ENCODE data around the gene SH3D21. TPM values are rescaled to one million over a fixed set of nuclear protein-coding genes. Genes with fewer than 3 reads are reported as not detected.

SH3D21 gene
- total and polyA plus RNA-seq, 7 donors, result 0.16 to 7.4 (median 1.8) TPM

DNA sequence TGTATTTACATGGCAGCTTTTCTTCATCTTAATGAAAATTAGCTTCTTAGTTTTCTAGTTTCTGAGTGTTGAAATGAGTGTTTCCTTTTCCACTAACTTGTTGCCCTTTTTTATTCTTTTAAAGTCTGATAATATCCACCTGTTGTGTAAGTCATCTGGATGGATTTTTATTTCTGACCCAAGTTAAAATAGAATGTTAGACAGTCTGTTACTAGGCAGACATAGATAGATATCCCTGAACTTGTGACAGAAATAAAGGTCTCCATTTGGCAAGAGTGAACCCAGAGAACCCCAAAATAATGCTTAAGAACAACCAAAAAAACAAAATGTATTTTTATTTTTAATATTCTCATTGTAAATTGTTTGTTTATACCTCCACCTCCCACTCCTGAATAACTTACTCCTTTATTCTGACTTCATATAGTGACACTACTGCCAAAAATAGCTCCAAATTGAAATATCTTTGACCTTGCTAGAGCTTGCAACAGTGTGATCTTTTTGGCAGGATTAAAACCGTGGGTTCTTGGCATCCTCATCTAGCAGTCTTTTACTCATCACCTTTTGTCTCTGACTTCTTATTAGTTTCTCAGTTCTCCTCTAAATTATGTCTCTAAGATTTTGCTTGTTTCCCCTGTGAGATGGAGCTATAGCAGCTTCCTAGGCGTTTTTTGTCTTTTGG lies 26.9 kb upstream of the SH3D21 start:
- TF ChIP-seq, protein P1, sequence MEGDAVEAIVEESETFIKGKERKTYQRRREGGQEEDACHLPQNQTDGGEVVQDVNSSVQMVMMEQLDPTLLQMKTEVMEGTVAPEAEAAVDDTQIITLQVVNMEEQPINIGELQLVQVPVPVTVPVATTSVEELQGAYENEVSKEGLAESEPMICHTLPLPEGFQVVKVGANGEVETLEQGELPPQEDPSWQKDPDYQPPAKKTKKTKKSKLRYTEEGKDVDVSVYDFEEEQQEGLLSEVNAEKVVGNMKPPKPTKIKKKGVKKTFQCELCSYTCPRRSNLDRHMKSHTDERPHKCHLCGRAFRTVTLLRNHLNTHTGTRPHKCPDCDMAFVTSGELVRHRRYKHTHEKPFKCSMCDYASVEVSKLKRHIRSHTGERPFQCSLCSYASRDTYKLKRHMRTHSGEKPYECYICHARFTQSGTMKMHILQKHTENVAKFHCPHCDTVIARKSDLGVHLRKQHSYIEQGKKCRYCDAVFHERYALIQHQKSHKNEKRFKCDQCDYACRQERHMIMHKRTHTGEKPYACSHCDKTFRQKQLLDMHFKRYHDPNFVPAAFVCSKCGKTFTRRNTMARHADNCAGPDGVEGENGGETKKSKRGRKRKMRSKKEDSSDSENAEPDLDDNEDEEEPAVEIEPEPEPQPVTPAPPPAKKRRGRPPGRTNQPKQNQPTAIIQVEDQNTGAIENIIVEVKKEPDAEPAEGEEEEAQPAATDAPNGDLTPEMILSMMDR (IDR thresholded peaks at IDR 0.05), result no peak
- TF ChIP-seq POLR2A (IDR thresholded peaks at IDR 0.05), result no peak
- peak in 2 of 4 donors; percentile 29 to 43 for TF ChIP-seq POLR2AphosphoS5 (IDR thresholded peaks at IDR 0.05)
- Histone ChIP-seq H3K4me3 (no peak overlapping the region), H3K36me3 (peaks cover 0 to 19% (median 5%) of the 10 kb centered on the region in 4 donors), H3K4me1 (peaks cover 0 to 57% (median 34%) of the 10 kb centered on the region in 4 donors), H3K27me3 (no peaks in the 10 kb centered on the region), H3K9me3 (no peaks in the 10 kb centered on the region), H3K27ac (peak overlapping the region; percentile 36 to 68 (median 57))
- WGBS, 2 donors, result 55 to 69% methylated on average over 2 of the region's 2 CpGs
- no peak for DNase-seq
- intact Hi-C loops (cut with DNase I), result no loop called here

GRCh38 chr1:36279789-36280296 lies 26.3 kb upstream of the SH3D21 start:
- Histone ChIP-seq H3K36me3 (peaks cover 0 to 24% (median 7%) of the 10 kb centered on the region in 4 donors), H3K27me3 (no peaks in the 10 kb centered on the region), H3K9me3 (no peaks in the 10 kb centered on the region), H3K4me1 (peaks cover 0 to 63% (median 39%) of the 10 kb centered on the region in 4 donors), H3K4me3 (no peak overlapping the region), H3K27ac (peak overlapping the region; percentile 36 to 68 (median 57))
- TF ChIP-seq, protein P1 (IDR thresholded peaks at IDR 0.05), result no peak
- TF ChIP-seq EP300 (IDR thresholded peaks at IDR 0.05) (no peak), POLR2AphosphoS5 (IDR thresholded peaks at IDR 0.05) (no peak), POLR2A (IDR thresholded peaks at IDR 0.05) (no peak)
- DNase-seq, result no peak
- intact Hi-C loops (cut with DNase I), result no loop called here
- WGBS, 2 donors, result 55 to 73% methylated on average over 7 of the region's 7 CpGs

- H3K36me3 ChIP-seq, result peaks cover 13 to 57% (median 32%) of the 10 kb centered on the region in 4 donors
- 71 to 80% methylated on average over 1 of the region's 1 CpG for WGBS, 2 donors
- intact Hi-C loops (cut with DNase I), result loop anchor here (2.0 kb wide), 1 partner anchor 59 kb away; the partner anchor contains the start of gene THRAP3
- H3K27me3 ChIP-seq, result no peaks in the 10 kb centered on the region
- peak overlapping the region; percentile 27 to 71 (median 46) for H3K27ac ChIP-seq
- no peak for DNase-seq
- H3K9me3 ChIP-seq, result no peaks in the 10 kb centered on the region
- H3K4me1 ChIP-seq, result peaks cover 0 to 68% (median 37%) of the 10 kb centered on the region in 4 donors
- no peak for TF ChIP-seq POLR2AphosphoS5 (IDR thresholded peaks at IDR 0.05)
- TF ChIP-seq EP300 (IDR thresholded peaks at IDR 0.05), result no peak
- TF ChIP-seq POLR2A (IDR thresholded peaks at IDR 0.05), result no peak
- TF ChIP-seq, protein P1 (IDR thresholded peaks at IDR 0.05), result no peak
- no peak overlapping the region for H3K4me3 ChIP-seq
These were observed 22.1 kb upstream of the SH3D21 start for GRCh38 chr1:36284061-36284460.

DNA sequence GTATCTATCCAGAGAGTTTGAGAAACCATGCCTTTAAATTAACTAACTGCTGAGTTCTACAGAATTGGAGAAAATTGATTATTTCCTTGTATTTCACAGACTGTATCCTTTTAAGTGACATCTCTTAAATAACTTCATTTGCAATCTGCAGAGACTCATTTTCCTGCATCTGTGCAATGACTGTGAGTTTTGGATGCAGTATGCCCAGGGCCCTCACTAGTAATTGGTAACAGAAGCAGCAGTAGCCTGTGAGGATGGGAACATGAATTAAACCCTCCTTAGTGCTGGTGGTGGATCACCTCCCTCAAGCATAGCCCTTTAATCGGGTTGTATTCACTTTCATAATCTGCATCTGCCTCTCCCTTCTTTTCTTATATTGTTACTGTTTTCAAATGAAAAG lies 21.7 kb upstream of the SH3D21 start:
- TF ChIP-seq EP300 (IDR thresholded peaks at IDR 0.05) (no peak), POLR2A (IDR thresholded peaks at IDR 0.05) (no peak), POLR2AphosphoS5 (IDR thresholded peaks at IDR 0.05) (no peak)
- TF ChIP-seq, protein P1 (IDR thresholded peaks at IDR 0.05), result no peak
- H3K27ac ChIP-seq, result peak overlapping the region; percentile 27 to 71 (median 52)
- intact Hi-C loops (cut with DNase I), result loop anchor here (2.0 kb wide), 1 partner anchor 60 kb away; the partner anchor contains the start of gene THRAP3
- H3K27me3 ChIP-seq, result no peaks in the 10 kb centered on the region
- no peaks in the 10 kb centered on the region for H3K9me3 ChIP-seq
- 61 to 70% methylated on average over 1 of the region's 1 CpG for WGBS, 2 donors
- peaks cover 13 to 62% (median 36%) of the 10 kb centered on the region in 4 donors for H3K36me3 ChIP-seq
- DNase-seq, result no peak
- no peak overlapping the region for H3K4me3 ChIP-seq
- peaks cover 0 to 64% (median 32%) of the 10 kb centered on the region in 4 donors for H3K4me1 ChIP-seq

Data from sigmoid colon (tissue), 7 donors.